Prostate gland (tissue), 2 donors: ENCODE results near the gene COQ10B. TPM values are rescaled to one million over a fixed set of nuclear protein-coding genes. Genes with fewer than 3 reads are reported as not detected.

Source experiments
- DNase-seq: peaks from one replicate; pipeline ENCODE4 v3.0.0-alpha.2; 2019; ENCODE audit warnings: low spot score
- H3K27ac ChIP-seq, 2 donors: fragments of 200-600 bp; sonication (generic); 2 replicates each; pipeline ENCODE4 v1.5.1; 2017 to 2019
- H3K27me3 ChIP-seq: fragments of 200-600 bp; sonication (generic); replicated peaks from 2 replicates; pipeline ENCODE4 v1.5.1; 2019; ENCODE audit not compliant: insufficient read depth
- H3K36me3 ChIP-seq, 2 donors: fragments of 200-600 bp; sonication (generic); 1 replicate in 1 of 2; 2 replicates in 1 of 2; pipeline versions ENCODE4 v1.5.1 to v1.8.1; 2017 to 2019
- H3K4me1 ChIP-seq: fragments of 200-600 bp; sonication (generic); replicated peaks from 2 replicates; pipeline ENCODE4 v1.5.1; 2019
- H3K4me3 ChIP-seq, 2 donors: fragments of 200-600 bp; sonication (generic); 2 replicates each; pipeline ENCODE4 v1.5.1; 2017 to 2019
- H3K9me3 ChIP-seq: fragments of 200-600 bp; sonication (generic); 2 replicates; pipeline ENCODE4 v1.5.1; 2017
- CTCF ChIP-seq, 4 experiments: fragments of 200-600 bp in 2 of 4; fragments of 450-650 bp in 2 of 4; sonication (generic) in 2 of 4; IDR thresholded peaks; 1 replicate in 3 of 4; 2 replicates in 1 of 4; pipeline ENCODE4 v1.5.1; 2016 to 2019; ENCODE audit warnings: antibody characterized with exemption in 4 of 4, mild to moderate bottlenecking in 2 of 4, moderate library complexity in 2 of 4
- POLR2A ChIP-seq: fragments of 450-650 bp; IDR thresholded peaks from one replicate; pipeline ENCODE4 v1.6.1; 2016; ENCODE audit warnings: antibody characterized with exemption, mild to moderate bottlenecking
- POLR2AphosphoS5 ChIP-seq: sonication (generic); formaldehyde crosslinking; IDR thresholded peaks from one replicate; pipeline ENCODE4 v1.6.1; 2017; ENCODE audit warnings: antibody characterized with exemption
- WGBS: methylation state at CpG from one replicate; pipeline ENCODE4 v1.1.5; 2018; 5-methylcytosine and 5-hydroxymethylcytosine counted together
- intact Hi-C: fragments of 100-400 bp; cut with DNase I; formaldehyde crosslinking; loops from one replicate; pipeline ENCODE4 v1.14.2; 2022
- total RNA-seq, 2 donors: library from RNA; depleted of rRNA; stranded (reverse); fragments of >200 nt; gene quantifications; one replicate each; pipeline ENCODE4 v1.1.0, GENCODE V29; 2016

The COQ10B gene
- total RNA-seq, 2 donors from 2014 or later, result 18.7 to 20.1 TPM

- DNase-seq, result no peak
- intact Hi-C loops, result loop anchor here (2.0 kb wide), 2 partner anchors 17 to 63 kb away; partner anchors contain the start of genes COQ10B and HSPD1
- Histone ChIP-seq H3K9me3 (no peaks in the 10 kb centered on the region), H3K36me3 (no peaks in the 10 kb centered on the region), H3K4me1 (peaks cover 6% of the 10 kb centered on the region), H3K27me3 (no peaks in the 10 kb centered on the region), H3K27ac (peak overlapping the region; percentile 96 to 97), H3K4me3 (peak overlapping the region; percentile 83 to 97)
- no peak for TF ChIP-seq POLR2A
- no peak for TF ChIP-seq CTCF (IDR thresholded peaks at IDR 0.05)
- 22% methylated on average over 16 of the region's 16 CpGs for WGBS
Observed at GRCh38 chr2:197435598-197436420, 17.5 kb upstream of the COQ10B start.

GRCh38 chr2:197437380-197437779 lies 16.0 kb upstream of the COQ10B start:
- no peaks in the 10 kb centered on the region for H3K9me3 ChIP-seq
- no peaks in the 10 kb centered on the region for H3K27me3 ChIP-seq
- TF ChIP-seq POLR2A (no peak), POLR2AphosphoS5 (no peak), CTCF (IDR thresholded peaks at IDR 0.05) (no peak)
- H3K4me3 ChIP-seq, result no peak overlapping the region
- intact Hi-C loops, result no loop called here
- no peaks in the 10 kb centered on the region for H3K36me3 ChIP-seq
- H3K27ac ChIP-seq, result no peak overlapping the region
- WGBS, result 100% methylated on average over 2 of the region's 2 CpGs
- H3K4me1 ChIP-seq, result peaks cover 6% of the 10 kb centered on the region
- no peak for DNase-seq

GRCh38 chr2:197442857-197443256 lies 10.5 kb upstream of the COQ10B start:
- TF ChIP-seq CTCF (IDR thresholded peaks at IDR 0.05), result no peak
- no peak for TF ChIP-seq POLR2AphosphoS5
- no peak for TF ChIP-seq POLR2A
- H3K9me3 ChIP-seq, result no peaks in the 10 kb centered on the region
- H3K4me3 ChIP-seq, result no peak overlapping the region
- 64% methylated on average over 5 of the region's 5 CpGs for WGBS
- H3K4me1 ChIP-seq, result no peaks in the 10 kb centered on the region
- H3K27ac ChIP-seq, result no peak overlapping the region
- no peaks in the 10 kb centered on the region for H3K27me3 ChIP-seq
- no peak for DNase-seq
- no peaks in the 10 kb centered on the region for H3K36me3 ChIP-seq
- intact Hi-C loops, result no loop called here

GRCh38 chr2:197445746-197446145 lies 7.6 kb upstream of the COQ10B start:
- Histone ChIP-seq H3K36me3 (no peaks in the 10 kb centered on the region), H3K27me3 (no peaks in the 10 kb centered on the region), H3K4me3 (no peak overlapping the region), H3K9me3 (no peaks in the 10 kb centered on the region), H3K27ac (no peak overlapping the region), H3K4me1 (no peaks in the 10 kb centered on the region)
- 82% methylated on average over 1 of the region's 1 CpG for WGBS
- intact Hi-C loops, result no loop called here
- TF ChIP-seq POLR2AphosphoS5 (no peak), POLR2A (no peak), CTCF (IDR thresholded peaks at IDR 0.05) (no peak)
- no peak for DNase-seq

GRCh38 chr2:197446844-197447243 lies 6.5 kb upstream of the COQ10B start:
- H3K4me1 ChIP-seq, result no peaks in the 10 kb centered on the region
- H3K9me3 ChIP-seq, result no peaks in the 10 kb centered on the region
- DNase-seq, result no peak
- H3K27ac ChIP-seq, result no peak overlapping the region
- no peak for TF ChIP-seq POLR2AphosphoS5
- TF ChIP-seq POLR2A, result no peak
- TF ChIP-seq CTCF (IDR thresholded peaks at IDR 0.05), result no peak
- intact Hi-C loops, result no loop called here
- no peak overlapping the region for H3K4me3 ChIP-seq
- H3K27me3 ChIP-seq, result no peaks in the 10 kb centered on the region
- H3K36me3 ChIP-seq, result no peaks in the 10 kb centered on the region
